ENCODE measurements around the gene PIK3R6.

PIK3R6 gene, protein sequence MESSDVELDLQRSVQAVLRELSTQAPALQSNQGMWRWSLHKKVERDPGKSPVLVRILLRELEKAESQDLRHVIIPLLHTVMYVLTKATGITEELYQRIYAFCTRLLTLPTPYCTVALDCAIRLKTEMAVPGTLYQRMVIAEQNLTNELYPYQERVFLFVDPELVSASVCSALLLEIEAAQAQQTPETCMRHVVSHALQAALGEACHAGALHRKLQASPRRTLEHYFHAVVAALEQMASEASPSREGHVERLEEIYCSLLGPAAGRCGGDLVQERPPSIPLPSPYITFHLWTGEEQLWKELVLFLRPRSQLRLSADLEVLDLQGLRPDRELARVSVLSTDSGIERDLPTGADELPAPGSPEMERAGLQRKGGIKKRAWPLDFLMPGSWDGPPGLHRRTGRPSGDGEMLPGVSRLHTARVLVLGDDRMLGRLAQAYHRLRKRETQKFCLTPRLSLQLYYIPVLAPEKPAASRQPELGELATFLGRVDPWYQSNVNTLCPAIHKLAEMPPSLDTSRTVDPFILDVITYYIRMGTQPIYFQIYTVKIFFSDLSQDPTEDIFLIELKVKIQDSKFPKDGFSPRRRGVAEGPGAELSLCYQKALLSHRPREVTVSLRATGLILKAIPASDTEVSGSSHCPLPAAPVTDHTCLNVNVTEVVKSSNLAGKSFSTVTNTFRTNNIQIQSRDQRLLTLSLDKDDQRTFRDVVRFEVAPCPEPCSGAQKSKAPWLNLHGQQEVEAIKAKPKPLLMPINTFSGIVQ
- 0.56 reads per million for total RNA-seq

DNA sequence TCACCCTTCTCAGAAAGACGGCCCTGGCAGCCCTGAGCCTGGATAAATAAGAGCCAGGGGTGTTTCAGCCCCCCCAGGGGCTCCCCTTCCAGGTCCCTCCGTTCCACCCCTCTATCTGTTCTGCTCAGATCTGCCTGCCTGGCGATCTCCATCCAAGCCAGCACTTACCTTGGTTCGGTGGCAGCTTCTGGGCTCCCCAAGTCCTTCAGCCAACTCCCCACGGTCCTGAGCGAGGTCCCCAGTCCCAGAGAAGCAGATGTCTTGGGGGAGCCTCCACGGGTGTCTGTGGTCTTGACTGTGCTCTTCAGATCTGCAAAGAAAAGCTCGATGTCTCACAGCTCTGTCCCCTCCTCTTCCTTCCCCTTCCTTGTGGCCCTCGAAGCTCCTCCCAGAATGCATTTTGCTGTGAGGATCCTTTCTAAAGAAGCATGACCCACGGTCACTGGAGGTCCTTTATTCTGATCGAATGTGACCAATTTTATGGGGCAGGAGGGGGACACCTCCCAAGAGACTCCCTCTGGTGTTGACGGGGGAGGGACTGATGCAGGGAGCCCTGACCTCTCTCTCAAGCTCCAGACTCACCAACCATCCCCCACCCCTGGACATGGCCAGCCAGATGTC, at the start of gene PIK3R6:
PIK3R6 (minus strand) TSS at position 314 of the 621 bp plus-strand sequence. CDS start 17,880 bp downstream, outside the sequence.
- no peak for DNase-seq

DNA sequence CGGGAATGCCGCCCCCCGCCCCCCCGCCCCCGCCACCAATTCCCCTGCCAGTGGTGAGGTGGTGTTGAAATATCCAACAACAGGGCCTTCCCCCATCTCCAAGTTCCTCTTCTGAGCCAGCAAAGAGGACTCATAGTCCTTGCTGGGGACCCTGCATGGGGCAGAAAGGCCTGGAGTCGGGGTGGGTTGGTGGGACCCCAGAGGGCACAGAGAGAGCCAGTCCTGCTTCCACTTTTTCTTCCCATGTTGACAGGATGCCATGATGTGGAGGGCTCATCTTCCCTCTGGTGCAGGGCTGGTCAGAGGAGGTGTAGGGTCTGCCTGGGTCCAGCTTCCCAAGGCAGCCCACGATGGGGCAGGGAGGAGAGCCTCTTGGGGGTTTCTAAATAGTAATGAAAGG, 49.0 kb upstream of the PIK3R6 start:
- no peak for DNase-seq

DNA sequence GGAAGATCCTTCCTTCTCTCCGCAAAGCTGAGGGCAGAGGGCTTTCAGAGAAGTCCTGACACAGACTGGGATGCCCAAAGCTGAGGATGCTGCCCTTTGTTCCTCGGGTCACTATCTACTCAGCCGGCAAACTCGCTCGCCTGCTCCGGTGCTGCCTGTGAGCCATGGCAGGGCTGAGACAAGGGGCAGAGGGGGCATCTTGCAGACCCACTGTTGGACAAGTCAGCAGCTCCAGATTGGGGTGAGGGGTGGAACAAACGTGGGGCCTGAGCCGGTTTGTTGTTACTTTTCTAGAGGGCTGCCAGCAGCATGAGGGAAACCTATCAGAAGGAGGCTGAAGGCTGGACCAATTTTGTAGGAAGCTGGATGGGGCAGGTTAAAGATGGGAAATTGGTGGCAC, 47.1 kb upstream of the PIK3R6 start:
- DNase-seq: no peak

DNA sequence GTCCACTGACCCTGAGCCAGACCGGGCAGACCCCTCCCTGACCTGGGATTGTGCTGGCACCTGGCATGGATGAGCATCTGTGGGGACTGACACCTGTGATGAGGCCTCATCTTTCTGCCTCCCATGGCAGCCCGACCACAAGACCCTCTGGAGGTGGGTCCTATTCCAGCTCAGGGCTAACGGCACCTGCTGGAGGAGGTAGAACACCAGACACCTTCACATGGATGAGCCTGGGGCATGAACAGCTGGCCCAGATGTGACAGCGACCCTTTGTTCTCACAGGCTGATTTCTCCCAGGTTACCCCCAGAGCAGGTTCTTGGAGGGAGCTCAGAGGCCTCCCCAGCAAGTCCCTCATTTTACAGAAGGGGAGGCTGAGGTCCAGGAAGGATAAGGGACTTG, 46.4 kb upstream of the PIK3R6 start:
- no peak for DNase-seq

DNA sequence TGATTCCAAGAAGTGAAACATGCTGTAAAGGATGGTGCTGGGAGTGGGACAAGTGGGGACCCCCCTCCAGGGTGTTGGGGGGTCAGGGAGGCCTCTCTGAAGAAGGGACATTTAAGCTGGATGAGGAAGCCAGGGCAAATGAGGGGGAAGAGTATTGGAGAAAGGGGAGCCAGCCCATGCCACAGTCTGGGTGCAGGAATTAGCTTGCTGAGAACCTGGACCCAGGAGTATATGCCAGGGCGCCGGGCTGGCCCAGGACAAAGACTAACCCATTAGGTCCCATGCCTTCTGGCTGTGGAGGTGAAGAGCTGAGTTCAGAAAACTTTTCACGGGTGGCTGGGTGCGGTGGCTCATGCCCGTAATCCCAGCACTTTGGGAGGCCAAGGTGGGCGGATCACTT, 45.6 kb upstream of the PIK3R6 start:
- no peak for DNase-seq

DNA sequence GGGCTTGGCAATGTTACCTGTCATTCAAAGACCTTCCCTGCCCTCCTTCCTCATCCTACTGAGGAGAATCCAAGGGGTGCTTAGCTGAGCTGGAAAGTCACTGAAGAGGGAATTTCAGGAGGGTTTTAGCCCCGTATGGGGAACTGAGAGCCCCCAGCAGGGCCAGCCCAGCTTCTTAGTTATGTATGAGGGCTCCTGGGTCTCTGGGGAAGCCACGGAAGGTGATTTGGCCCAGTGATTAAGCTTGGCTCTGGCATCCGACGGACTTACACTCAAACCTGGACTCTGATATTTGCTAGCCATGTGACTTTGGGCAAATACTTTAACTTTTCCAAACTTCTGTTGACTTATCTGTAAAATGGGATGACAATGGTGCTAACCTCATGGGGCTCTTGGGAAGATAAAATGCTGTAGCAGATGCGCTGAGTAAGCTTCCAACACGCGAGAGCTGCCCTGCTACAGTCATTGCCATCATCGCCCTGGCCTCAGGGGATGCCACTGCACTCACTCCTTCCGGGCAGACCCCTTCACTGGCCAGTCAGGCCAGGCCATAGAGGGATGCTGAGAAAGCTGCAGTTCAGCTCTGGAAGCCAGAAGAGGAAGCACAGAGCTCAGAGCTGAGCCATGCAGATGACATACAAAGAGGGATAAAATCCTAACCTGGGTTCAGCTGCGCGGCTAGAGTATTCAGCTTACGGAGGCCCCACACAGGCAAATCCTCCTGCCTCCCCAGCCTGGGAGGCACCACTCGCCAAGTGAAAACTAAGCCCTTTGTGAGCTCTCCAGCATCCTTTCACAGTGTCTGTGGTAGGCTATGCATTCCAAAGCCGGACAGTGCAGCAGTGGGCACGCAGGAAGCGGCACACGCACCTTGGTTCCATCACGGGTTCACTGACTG, 44.9 kb upstream of the PIK3R6 start:
- DNase-seq: no peak

DNA sequence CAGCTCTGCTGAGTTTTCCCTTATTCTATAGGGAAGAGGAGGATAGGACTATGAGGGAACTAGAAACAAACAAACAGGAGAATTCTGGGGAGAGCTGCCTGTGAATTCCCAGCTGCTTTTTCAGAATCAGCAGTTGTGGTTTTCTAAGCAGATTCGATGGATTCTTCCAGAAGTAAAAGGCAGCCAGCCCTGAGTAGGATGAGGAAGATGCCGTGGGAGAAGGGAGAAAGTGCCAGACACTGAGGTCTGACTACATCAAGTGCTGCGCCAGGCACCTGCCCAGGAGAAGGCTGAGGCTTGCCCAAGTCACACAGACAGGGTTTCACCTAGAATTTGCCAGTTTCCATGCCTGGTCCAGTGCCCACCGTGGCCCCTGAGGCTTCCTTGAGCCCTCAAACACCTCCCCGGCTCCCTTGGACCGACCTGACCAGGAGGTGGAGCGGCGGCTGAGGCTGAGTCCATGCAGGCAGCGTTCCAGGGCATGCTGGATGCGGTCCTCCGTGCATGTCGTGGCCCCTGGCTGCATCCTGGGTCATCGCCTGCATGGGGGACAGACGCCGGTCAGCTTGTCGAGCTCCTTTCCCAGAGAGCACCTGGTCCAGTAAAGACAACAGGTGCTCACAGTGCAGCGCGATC, 43.6 kb upstream of the PIK3R6 start:
- DNase-seq: no peak

DNA sequence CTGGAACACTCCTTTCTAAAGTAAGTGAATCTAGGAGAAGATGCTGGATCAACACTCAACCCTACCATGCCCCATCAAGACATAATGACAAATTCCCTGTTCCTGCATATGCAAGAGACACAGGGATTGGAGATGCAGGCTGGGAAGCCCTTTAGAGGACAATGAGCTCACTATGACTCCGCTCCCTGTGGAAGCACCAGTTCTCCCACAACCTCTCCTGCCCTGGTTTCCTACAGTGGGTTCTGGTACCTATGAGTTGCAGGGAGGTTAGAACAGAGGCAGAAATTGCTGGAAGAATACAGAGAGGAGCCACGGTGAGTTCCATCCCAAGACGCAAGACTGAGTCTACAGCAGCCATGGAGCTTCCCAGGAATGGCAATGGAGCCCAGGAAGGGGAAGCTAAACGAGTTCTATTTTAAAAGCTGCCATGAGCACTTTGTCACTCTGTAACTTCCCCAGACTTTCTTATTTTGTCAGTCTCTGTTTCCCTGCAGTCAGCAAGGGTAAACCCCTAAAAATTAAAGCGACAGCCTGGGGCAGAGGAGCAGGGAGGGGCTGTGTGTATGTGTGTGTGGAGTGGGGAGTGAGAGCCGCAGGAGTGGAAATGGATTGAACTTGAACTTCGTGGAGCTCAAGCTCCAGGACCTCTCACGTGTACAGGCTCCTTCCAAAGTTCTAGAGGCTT, 42.3 kb upstream of the PIK3R6 start:
- no peak for DNase-seq

DNA sequence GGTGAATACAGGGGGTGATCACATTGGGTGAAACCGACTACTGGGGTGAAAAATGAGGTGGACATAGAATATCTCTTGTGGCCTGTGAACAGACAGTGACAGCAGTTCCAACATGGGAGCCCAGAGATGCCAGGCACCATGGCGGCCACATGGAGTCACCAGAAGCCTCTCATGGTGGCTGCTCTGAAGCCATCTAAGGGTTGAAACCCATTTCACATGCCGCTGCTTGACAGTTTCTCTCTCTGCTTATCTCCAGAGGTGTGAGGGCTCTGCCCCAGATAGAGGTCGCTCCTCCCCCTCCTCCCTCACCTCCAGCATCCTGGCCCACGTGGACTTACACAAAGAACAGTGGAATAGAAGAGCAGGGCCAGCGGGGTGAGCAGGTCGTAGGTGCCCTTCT, 37.9 kb upstream of the PIK3R6 start:
- no peak for DNase-seq

DNA sequence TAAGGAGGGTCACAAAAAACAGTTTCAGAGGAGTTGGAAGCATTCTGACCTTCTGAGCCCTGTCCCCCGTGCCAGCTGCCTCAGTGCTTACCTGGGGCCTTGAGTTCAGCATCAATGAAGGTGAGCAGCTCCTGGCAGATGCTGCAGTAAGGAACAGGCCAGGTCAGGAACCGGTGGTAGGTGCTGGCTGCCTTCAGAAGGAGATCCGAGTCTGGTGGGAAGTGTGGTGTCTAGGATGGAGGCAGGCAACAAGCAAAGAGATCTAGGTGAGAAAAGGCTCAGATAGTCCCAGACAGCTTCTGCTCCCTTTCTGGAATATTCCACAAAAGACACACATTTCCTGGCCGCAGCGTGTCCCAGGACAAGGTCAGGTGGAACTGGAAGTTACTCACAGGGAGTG, 37.2 kb upstream of the PIK3R6 start:
- no peak for DNase-seq

DNA sequence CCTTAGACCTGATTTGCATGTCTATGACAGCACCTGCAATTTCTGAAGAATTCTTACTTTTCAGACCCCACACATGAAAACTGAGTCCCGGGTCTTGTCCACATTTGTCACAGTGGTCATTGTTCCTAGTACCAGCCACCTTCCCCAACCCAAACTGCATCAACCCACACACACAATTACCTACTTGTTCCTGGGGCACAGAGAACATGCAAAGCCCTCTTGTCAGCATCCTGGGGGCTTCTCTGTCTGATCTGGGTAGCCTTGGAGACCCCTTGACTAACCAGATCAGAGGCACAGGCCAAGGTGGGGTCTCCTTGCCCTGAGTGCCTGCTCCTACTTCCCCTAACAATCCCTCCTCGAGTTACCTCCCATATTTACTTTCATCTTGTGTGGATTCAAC, 36.7 kb upstream of the PIK3R6 start:
- DNase-seq: no peak

DNA sequence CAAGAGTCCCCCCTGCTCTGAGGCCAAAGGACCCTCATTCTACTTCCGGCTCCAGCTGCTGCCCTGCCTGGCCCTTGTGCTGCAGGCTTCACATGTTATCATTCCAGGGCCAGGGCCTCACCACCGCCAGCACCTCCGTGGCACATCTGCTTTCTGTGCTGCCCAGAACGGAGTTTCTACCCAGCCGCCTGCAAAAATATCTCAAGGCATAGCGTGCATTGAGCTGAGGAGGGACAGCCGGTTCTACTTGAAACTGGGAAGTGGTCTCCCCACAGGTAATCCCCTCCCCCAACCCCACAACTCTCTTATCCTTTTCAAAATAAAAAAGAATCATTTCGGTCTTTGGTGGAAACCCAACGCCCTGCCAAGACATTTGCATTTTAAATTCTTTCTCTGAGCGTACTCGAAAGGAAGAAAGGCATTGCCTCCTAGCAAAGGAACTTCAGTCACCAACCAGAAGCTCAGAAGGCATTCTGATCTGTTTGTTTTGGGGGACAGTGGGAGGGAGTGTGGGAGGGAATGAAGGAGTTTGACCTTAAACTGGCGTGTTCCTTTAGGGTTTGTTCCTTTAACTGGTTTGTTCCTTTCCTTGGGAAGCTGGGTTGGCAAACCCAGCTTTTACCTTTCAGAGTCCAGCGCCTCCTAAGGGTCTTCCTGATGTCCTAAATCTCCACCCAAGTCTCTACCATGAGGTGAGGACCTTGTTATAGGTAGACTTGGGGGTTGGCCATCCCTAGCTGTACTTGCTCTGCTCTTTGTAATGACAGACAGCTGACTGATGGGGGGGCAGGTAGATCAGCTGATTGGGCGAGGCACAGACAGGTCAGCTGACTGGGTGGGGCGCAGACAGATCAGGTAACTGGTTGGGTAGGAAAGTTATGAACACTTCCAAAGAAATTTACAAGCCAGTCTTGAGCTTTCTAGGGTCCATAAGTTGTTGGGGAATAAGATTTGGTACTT, 33.4 kb upstream of the PIK3R6 start:
- no peak for DNase-seq

DNA sequence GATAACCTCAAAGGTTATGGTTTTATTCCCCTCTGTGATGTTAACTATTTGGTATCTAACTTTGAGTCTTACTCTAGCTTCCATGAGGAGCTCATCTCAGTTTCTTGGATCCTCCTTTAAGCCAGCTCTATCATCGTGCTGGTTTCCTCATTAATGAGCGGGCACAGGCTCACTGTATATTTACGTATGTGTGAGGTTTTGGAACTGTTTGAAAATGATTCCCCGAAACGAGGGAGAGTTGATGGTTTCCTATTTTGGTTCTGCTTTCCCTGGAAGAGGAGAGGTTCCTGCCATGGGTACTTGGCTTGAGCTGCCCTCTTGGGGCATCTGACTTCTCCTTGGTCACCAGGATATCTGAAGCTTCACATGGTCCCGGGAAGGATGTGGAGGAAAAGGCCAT, 32.7 kb upstream of the PIK3R6 start:
- no peak for DNase-seq

DNA sequence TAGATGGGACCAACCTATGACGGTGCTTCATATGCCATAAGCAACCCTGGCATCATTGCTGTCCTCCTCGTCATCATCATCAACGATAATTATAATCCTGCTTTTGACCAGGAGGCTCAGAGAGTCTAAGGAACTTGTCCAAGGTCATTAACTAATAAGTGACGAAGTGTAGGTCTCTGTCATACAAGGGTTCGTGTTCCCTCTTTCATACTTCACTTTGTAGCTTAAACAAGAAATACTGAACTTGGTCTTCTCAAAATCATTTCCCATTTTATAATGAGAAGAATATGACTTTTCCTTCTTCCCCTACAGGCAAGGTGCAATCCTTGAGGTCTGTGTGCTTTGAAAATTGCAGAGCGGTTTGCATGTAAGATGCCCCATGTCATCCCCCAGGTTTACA, 31.2 kb upstream of the PIK3R6 start:
- no peak for DNase-seq

DNA sequence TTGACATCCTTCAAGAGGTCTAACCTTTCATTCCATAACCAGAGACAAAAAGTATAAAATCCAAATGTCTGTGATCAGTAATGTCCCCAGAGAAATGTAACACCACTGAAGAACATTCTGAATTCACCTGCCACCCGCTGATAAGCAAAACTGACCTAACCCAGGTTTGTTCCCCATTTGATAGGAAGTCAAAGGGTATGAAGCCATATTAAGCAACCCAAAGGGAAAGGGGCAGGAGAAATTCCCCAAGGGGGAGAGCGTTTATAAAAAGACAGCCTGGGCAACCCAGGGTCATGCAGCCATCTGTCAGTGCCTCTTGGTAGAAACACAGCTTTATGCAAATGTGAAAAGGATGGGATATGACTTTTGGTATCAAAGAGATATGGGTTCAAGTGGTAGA, 30.7 kb upstream of the PIK3R6 start:
- no peak for DNase-seq

DNA sequence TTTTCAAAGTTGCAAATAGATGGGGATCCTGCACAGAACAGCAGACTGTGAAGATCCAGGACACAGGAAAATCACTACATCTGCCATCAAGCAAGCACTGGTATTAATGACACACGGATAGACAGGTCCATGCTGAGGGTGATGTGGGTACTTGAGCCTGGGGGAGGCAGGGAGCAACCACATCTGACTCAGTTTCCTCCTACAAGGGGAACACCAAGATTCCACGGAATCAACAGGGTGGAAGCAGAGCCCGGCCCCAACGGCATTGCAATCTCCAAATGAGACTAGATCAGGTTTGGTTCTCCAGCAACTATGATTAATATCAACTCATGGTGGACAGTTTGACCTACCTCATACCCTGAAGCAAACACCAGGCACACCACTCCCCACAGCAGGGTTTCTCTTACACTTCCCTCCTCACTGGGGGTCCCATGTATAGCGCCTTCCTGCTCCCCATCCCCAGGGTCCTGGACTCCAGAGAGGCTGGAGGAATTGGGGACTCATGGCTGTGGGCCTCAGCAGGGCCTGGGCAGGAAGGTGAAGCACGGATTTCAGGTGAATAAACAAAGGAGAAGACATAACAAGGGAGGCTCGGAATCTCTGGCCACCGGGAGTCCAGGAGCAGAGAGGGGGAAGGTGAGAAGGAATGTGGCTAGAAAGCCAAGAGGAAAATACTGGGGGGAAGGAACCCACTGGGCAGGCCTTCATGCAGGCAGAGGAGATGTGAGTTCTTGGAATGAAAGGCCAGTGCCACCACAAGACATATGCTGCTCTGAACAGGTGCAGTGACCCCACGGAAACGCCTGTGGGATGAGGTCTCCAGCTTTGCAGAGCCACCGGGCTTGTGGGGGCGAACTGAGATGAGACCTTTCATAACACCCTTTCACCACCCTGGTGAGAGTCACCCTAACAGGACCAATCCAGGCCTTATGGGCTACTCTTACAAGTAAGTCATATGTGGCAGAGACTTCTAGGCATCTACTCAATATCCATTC, 29.5 kb upstream of the PIK3R6 start:
- DNase-seq: no peak

DNA sequence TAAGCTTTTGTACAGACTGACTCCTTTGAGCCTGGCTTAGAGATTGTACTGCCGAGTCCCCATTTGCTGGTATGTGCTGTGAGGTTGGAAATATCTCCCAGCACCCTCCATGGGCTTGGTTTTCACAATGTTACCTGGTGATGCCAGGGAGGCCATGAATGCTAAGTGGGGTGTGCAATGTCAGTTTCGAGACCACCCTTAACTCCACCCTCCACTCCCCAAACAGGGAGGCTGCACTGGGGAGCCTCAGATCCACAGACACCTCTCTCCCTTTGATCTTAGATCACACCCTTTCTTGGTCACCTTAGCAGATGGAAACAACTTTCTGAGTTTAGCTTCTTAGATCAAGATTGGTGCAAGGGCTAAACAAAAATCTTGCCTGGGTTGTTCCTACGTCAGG, 28.6 kb upstream of the PIK3R6 start:
- DNase-seq: no peak

DNA sequence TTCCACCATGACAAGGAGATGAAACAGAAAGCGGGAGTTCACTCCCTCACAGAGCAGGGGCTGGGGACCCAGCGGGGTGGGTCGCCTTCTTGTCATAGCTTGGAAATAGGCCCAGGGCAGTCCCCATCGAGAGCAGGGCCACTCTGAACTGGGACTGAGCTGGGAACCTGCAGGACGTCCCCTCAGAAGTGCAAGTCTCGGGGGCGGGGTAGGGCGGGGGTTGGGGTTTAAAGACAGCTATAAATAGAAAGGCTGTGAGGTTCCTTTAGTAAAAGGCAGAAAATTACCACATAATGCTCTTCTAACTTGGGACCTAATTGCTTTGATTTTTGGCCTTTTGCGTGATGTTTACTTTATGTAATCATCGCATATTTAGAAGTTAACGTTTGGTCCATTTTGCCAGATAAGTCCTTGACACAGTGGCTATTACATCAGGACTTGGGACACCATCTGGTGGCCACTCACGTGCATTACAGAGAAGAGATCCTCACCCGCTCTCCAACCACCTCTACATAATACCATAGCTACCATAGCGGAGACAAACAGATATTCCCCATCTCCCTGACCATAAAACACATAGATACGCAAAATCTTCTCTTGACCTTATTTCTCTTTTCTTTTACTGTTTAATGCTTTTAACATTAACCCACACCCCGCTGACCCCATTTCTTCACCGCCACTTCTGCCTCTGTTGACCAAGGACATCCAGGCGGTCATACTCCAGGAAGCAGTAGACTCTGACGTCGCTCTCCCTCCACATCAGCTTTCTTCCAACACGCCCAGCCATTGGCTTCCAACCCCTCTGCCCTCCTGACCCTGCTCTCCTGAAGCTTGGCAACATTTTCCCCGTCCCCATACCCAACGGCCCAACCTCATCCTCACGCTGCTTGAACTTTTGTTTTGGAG, 27.5 kb upstream of the PIK3R6 start:
- DNase-seq: peak; percentile 22

Data from effector CD4-positive, alpha-beta T cell (primary cell).